SK-N-SH (cell line): ENCODE measurements around the gene ANGPTL7. TPM values are rescaled to one million over a fixed set of nuclear protein-coding genes. Genes with fewer than 3 reads are reported as not detected.
A peak's percentile ranks its signal among the peaks of the same experiment; 100 is the strongest.

Experiments
- CTCF ChIA-PET: fragments of 300-600, 350-600 bp; formaldehyde crosslinking; extraction: SDS; loops from one replicate; lab custom pipeline; 2021; lab: Yijun Ruan, JAX
- POLR2A ChIA-PET: fragments of 350-600 bp; sonication (Branson Sonifier 250); formaldehyde crosslinking; extraction: SDS; loops from one replicate; lab custom pipeline; 2020; ENCODE audit warnings: antibody characterized with exemption, inconsistent platforms; lab: Yijun Ruan, JAX
- DNase-seq: peaks from one replicate; pipeline ENCODE4 v3.0.0; 2012
- H2AFZ ChIP-seq: fragments of 200-600 bp; sonication (generic); 2 replicates; pipeline ENCODE4 v1.8.1; 2016; ENCODE audit warnings: antibody characterized with exemption, mild to moderate bottlenecking, low read depth
- H3F3A ChIP-seq: fragments of 200-600 bp; sonication (generic); replicated peaks from 2 replicates; pipeline ENCODE3; 2016; ENCODE audit warnings: antibody characterized with exemption, mild to moderate bottlenecking; ENCODE audit not compliant: insufficient read depth
- H3K27ac ChIP-seq, 2 experiments: fragments of 200-500 bp in 1 of 2; fragments of 200-600 bp in 1 of 2; sonication (Bioruptor generic) in 1 of 2; sonication (generic), shearing (Covaris generic) in 1 of 2; 2 replicates each; pipeline versions ENCODE4 v1.5.1 to v1.6.1; 2014 to 2016; ENCODE audit warnings: low read depth in 2 of 2, inconsistent platforms in 1 of 2, low read length in 1 of 2, mild to moderate bottlenecking in 1 of 2, mixed read lengths in 1 of 2
- H3K27me3 ChIP-seq: fragments of 200-600 bp; sonication (generic), shearing (Covaris generic); 2 replicates; pipeline ENCODE4 v1.6.1; 2016; ENCODE audit warnings: mixed run types; ENCODE audit not compliant: insufficient read depth
- H3K36me3 ChIP-seq, 2 experiments: fragments of 200-500 bp in 1 of 2; fragments of 200-600 bp in 1 of 2; sonication (Bioruptor generic) in 1 of 2; sonication (generic) in 1 of 2; replicated peaks in 1 of 2; 2 replicates each; pipeline versions ENCODE3 to v1.5.1; 2014 to 2016; ENCODE audit warnings: low read length in 1 of 2, mild to moderate bottlenecking in 1 of 2; ENCODE audit not compliant: insufficient read depth in 2 of 2, control insufficient read depth in 1 of 2
- H3K4me1 ChIP-seq, 2 experiments: fragments of 200-500 bp in 1 of 2; fragments of 200-600 bp in 1 of 2; sonication (Bioruptor generic) in 1 of 2; sonication (generic), shearing (Covaris generic) in 1 of 2; 2 replicates each; pipeline versions ENCODE4 v1.5.1 to v1.6.1; 2014 to 2016; ENCODE audit warnings: low read depth in 1 of 2, low read length in 1 of 2, mixed run types in 1 of 2; ENCODE audit not compliant: insufficient read depth in 2 of 2, control insufficient read depth in 1 of 2
- H3K4me2 ChIP-seq: fragments of 200-600 bp; sonication (generic), shearing (Covaris generic); 2 replicates; pipeline ENCODE4 v1.6.1; 2017; ENCODE audit warnings: mixed run types
- H3K4me3 ChIP-seq, 2 experiments: fragments of 200-500 bp in 1 of 2; fragments of 200-600 bp in 1 of 2; sonication (Bioruptor generic) in 1 of 2; sonication (generic), shearing (Covaris generic) in 1 of 2; 2 replicates each; pipeline versions ENCODE4 v1.5.1 to v1.8.1; 2014 to 2016; ENCODE audit warnings: low read depth in 2 of 2, inconsistent platforms in 1 of 2, low read length in 1 of 2, mild to moderate bottlenecking in 1 of 2, mixed read lengths in 1 of 2, moderate library complexity in 1 of 2
- H3K79me2 ChIP-seq: fragments of 200-600 bp; sonication (generic); 2 replicates; pipeline ENCODE4 v1.8.1; 2017; ENCODE audit warnings: mild to moderate bottlenecking; ENCODE audit not compliant: insufficient read depth
- H3K9ac ChIP-seq: fragments of 200-600 bp; sonication (generic); 2 replicates; pipeline ENCODE4 v1.6.1; 2017; ENCODE audit warnings: mixed run types
- H3K9me2 ChIP-seq: fragments of 200-600 bp; sonication (generic); 2 replicates; pipeline ENCODE4 v1.6.1; 2017; ENCODE audit warnings: mixed run types
- H3K9me3 ChIP-seq: fragments of 200-600 bp; sonication (generic); 2 replicates; pipeline ENCODE4 v1.6.1; 2017; ENCODE audit warnings: mixed run types, mild to moderate bottlenecking, moderate library complexity
- H4K20me1 ChIP-seq: fragments of 200-600 bp; sonication (generic); 2 replicates; pipeline ENCODE4 v1.6.1; 2017; ENCODE audit warnings: mild to moderate bottlenecking, mixed run types; ENCODE audit not compliant: insufficient read depth
- ELF1 ChIP-seq: IDR thresholded peaks from 2 replicates; pipeline ENCODE4 v1.4.0; 2012
- EZH2phosphoT487 ChIP-seq: fragments of 200-600 bp; sonication (generic); IDR thresholded peaks from 2 replicates; pipeline ENCODE4 v1.6.1; 2017; ENCODE audit warnings: low read depth, mixed run types, mild to moderate bottlenecking, antibody characterized with exemption, moderate library complexity, borderline replicate concordance
- GABPA ChIP-seq: IDR thresholded peaks from 2 replicates; pipeline ENCODE4 v1.4.0; 2012; ENCODE audit warnings: low read depth, mild to moderate bottlenecking
- JUND ChIP-seq: IDR thresholded peaks from 2 replicates; pipeline ENCODE4 v1.4.0; 2012
- MXI1 ChIP-seq: IDR thresholded peaks from 2 replicates; pipeline ENCODE4 v1.6.1; 2012; ENCODE audit warnings: mild to moderate bottlenecking, low read depth, low read length, improper control_type of control experiment
- POLR2AphosphoS5 ChIP-seq: IDR thresholded peaks from 2 replicates; pipeline ENCODE4 v1.6.1; 2012; ENCODE audit warnings: low read depth, low read length
- SIN3A ChIP-seq: IDR thresholded peaks from 2 replicates; pipeline ENCODE4 v1.6.1; 2012; ENCODE audit warnings: low read depth, mild to moderate bottlenecking, low read length, moderate library complexity, borderline replicate concordance
- TEAD4 ChIP-seq: IDR thresholded peaks from 2 replicates; pipeline ENCODE4 v1.4.0; 2012; ENCODE audit warnings: mild to moderate bottlenecking, borderline replicate concordance; ENCODE audit not compliant: insufficient read depth
- WGBS: methylation state at CpG from one replicate; pipeline ENCODE4 v1.1.6; 2017; ENCODE audit warnings: low lambda C conversion rate; 5-methylcytosine and 5-hydroxymethylcytosine counted together
- polyA plus RNA-seq, 3 experiments: library from polyadenylated mRNA; depleted of rRNA; stranded (reverse); fragments of >200 nt; gene quantifications; 2 replicates each; pipeline ENCODE4 v1.2.3, GENCODE V29; 2012
- TF ChIP-seq, protein P1 (sequence below): fragments of 200-600 bp; sonication (generic); IDR thresholded peaks from 2 replicates; pipeline ENCODE4 v1.6.1; 2017; ENCODE audit warnings: antibody characterized with exemption, mild to moderate bottlenecking, moderate library complexity
- TF ChIP-seq, protein P2 (sequence below): IDR thresholded peaks from 2 replicates; pipeline ENCODE4 v1.4.0; 2012; ENCODE audit warnings: low read depth, borderline replicate concordance
- TF ChIP-seq, protein P3 (sequence below): fragments of 150-350 bp; IDR thresholded peaks from 2 replicates; pipeline ENCODE4 v1.6.1; 2016; ENCODE audit warnings: mild to moderate bottlenecking, low read depth, low read length
- TF ChIP-seq, protein P4 (sequence below): IDR thresholded peaks from 2 replicates; pipeline ENCODE4; 2012

Gene ANGPTL7
- polyA plus RNA-seq, 1 of the 3 experiments (the other 2 are of a cell fraction) = 0.08 TPM

DNA sequence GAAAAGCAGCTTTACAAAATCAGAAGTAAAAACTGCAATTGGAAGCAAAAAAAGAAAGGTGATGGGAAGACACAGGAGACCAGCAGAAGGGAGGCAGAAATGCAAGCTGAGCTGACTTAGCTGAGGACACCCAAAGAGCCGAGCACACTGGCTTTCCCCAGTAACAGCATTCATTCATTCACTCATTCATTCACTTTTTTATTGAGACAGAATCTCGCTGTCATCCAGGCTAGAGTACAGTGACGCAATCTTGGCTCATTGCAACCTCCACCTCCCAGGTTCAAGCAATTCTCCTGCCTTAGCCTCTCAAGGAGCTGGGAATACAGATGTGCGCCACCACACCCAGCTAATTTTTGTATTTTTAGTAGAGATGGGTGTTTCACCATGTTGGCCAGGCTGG lies 8.2 kb downstream of the ANGPTL7 start:
- no peak overlapping the region for H3K4me2 ChIP-seq
- DNase-seq = no peak
- H3K79me2 ChIP-seq = no peaks in the 10 kb centered on the region; the same call in 1 of the 2 replicates
- no peak overlapping the region for H3K27ac ChIP-seq
- CTCF ChIA-PET = interaction anchor here (0.9 to 3.6 kb wide), 3 partner anchors 13 to 160 kb away, joined by 3 to 18 read pairs (median 3); no protein-coding TSS in a partner anchor
- H3K9me3 ChIP-seq = no peaks in the 10 kb centered on the region
- H3K9ac ChIP-seq = no peak overlapping the region
- H3F3A ChIP-seq = no peaks in the 10 kb centered on the region
- WGBS = 94% methylated on average over 4 of the region's 4 CpGs
- H3K9me2 ChIP-seq = no peaks in the 10 kb centered on the region
- H3K36me3 ChIP-seq = peaks cover 28 to 54% of the 10 kb centered on the region in 2 experiments
- H3K4me1 ChIP-seq = peaks cover 0 to 10% of the 10 kb centered on the region in 2 experiments; a peak in 2 of 4 replicates
- POLR2A ChIA-PET = interaction anchor here (0.6 kb wide), 1 partner anchor 38 kb away, joined by 3 read pairs; no protein-coding TSS in a partner anchor
- H4K20me1 ChIP-seq = no peaks in the 10 kb centered on the region
- H3K4me3 ChIP-seq = no peak overlapping the region
- H3K27me3 ChIP-seq = no peaks in the 10 kb centered on the region
- H2AFZ ChIP-seq = no peak overlapping the region
- no peak for TF ChIP-seq JUND
- no peak for TF ChIP-seq TEAD4
- TF ChIP-seq, all 33 proteins: peak for 0

DNA sequence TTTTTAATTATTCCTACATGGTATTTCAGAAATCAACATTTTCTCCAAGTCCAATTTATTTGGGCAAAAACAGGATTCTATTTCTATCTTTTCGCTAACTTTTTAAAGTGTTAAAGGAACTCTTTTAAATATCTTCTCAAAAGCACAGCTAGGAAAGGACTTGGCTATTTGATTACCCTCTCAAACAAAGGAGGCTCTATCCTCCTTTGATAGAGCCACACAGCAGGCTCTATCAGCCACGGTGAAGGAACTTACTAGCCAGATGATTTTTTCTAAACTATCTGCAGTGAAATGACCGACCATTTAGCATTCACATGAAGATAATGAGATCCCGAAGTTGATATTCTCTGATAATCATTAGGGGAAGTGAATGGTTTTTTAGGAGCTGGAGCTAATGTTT lies 9.1 kb downstream of the ANGPTL7 start:
- Histone ChIP-seq H4K20me1 (no peaks in the 10 kb centered on the region), H3K9me3 (no peaks in the 10 kb centered on the region), H3K27ac (peak overlapping the region in 1 of 2 experiments; percentile 74; a peak in 2 of 4 replicates), H3K36me3 (peaks cover 24 to 54% of the 10 kb centered on the region in 2 experiments), H3K79me2 (no peaks in the 10 kb centered on the region), H2AFZ (no peak overlapping the region), H3K4me3 (no peak overlapping the region), H3K9ac (no peak overlapping the region), H3K4me2 (no peak overlapping the region), H3F3A (no peaks in the 10 kb centered on the region), H3K27me3 (no peaks in the 10 kb centered on the region), H3K4me1 (peaks cover 0 to 10% of the 10 kb centered on the region in 2 experiments; a peak in 2 of 4 replicates), H3K9me2 (no peaks in the 10 kb centered on the region)
- ChIA-PET POLR2A (interaction anchor here (0.6 kb wide), 1 partner anchor 128 kb away, joined by 4 read pairs; no protein-coding TSS in a partner anchor), CTCF (interaction anchor here (1.1 to 3.6 kb wide), 4 partner anchors 9 to 161 kb away, joined by 3 to 18 read pairs (median 6); partner anchors contain the start of genes ANGPTL7 and MTOR)
- no peak for TF ChIP-seq GABPA
- TF ChIP-seq MXI1 = peak; percentile 8; the same call in 1 of the 2 replicates
- no peak for TF ChIP-seq EZH2phosphoT487
- WGBS = 44% methylated on average over 4 of the region's 4 CpGs
- peak; percentile 46 for DNase-seq

DNA sequence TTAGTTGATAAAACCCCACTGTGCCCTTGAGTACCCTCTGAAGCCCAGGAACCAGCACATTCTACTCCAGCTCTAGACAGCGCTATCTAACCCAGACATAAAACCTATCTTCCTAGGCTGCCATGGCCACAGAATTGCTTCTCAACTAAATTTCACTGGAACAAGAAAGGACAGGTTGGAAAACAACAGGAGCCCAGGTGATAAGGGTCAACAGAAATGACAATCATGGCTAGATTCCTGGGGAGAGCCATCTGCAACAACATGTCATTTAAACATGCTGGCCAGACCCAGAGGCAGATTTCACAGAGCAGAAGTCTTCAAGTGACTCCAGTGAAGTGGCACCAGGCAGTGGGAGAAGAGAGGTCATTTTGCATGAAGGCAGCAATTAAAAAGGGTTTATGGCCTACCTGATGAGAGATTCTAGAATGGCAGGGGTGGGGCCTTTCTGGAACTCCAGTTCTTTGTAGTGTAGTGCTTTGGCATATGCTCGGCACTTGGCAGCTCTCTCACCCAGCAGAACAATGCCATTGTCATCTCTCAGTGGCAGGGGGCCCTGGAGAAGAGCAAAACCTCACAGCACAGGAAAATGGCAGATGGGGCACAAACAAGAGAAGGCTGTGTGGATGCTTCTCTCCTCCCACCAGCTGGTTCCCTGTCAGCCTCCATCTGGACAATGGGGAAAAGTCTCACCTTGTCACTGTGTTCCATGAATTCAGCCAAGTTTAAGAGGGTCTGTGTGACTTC lies 9.9 kb downstream of the ANGPTL7 start:
- no peak overlapping the region for H3K4me2 ChIP-seq
- H3K9ac ChIP-seq = no peak overlapping the region
- H3K27ac ChIP-seq = peak overlapping the region in 1 of 2 experiments; percentile 74; a peak in 2 of 4 replicates
- peaks cover 0 to 10% of the 10 kb centered on the region in 2 experiments; a peak in 2 of 4 replicates for H3K4me1 ChIP-seq
- 91% methylated on average over 2 of the region's 2 CpGs for WGBS
- TF ChIP-seq, protein P1, sequence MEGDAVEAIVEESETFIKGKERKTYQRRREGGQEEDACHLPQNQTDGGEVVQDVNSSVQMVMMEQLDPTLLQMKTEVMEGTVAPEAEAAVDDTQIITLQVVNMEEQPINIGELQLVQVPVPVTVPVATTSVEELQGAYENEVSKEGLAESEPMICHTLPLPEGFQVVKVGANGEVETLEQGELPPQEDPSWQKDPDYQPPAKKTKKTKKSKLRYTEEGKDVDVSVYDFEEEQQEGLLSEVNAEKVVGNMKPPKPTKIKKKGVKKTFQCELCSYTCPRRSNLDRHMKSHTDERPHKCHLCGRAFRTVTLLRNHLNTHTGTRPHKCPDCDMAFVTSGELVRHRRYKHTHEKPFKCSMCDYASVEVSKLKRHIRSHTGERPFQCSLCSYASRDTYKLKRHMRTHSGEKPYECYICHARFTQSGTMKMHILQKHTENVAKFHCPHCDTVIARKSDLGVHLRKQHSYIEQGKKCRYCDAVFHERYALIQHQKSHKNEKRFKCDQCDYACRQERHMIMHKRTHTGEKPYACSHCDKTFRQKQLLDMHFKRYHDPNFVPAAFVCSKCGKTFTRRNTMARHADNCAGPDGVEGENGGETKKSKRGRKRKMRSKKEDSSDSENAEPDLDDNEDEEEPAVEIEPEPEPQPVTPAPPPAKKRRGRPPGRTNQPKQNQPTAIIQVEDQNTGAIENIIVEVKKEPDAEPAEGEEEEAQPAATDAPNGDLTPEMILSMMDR = no peak
- TF ChIP-seq, protein P2, sequence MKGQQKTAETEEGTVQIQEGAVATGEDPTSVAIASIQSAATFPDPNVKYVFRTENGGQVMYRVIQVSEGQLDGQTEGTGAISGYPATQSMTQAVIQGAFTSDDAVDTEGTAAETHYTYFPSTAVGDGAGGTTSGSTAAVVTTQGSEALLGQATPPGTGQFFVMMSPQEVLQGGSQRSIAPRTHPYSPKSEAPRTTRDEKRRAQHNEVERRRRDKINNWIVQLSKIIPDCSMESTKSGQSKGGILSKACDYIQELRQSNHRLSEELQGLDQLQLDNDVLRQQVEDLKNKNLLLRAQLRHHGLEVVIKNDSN = no peak
- TF ChIP-seq, protein P3, sequence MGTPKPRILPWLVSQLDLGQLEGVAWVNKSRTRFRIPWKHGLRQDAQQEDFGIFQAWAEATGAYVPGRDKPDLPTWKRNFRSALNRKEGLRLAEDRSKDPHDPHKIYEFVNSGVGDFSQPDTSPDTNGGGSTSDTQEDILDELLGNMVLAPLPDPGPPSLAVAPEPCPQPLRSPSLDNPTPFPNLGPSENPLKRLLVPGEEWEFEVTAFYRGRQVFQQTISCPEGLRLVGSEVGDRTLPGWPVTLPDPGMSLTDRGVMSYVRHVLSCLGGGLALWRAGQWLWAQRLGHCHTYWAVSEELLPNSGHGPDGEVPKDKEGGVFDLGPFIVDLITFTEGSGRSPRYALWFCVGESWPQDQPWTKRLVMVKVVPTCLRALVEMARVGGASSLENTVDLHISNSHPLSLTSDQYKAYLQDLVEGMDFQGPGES = no peak
- TF ChIP-seq, protein P4, sequence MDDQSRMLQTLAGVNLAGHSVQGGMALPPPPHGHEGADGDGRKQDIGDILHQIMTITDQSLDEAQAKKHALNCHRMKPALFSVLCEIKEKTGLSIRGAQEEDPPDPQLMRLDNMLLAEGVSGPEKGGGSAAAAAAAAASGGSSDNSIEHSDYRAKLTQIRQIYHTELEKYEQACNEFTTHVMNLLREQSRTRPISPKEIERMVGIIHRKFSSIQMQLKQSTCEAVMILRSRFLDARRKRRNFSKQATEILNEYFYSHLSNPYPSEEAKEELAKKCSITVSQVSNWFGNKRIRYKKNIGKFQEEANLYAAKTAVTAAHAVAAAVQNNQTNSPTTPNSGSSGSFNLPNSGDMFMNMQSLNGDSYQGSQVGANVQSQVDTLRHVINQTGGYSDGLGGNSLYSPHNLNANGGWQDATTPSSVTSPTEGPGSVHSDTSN = no peak
- TF ChIP-seq SIN3A = no peak
- no peak for TF ChIP-seq POLR2AphosphoS5
- TF ChIP-seq ELF1 = no peak
- H4K20me1 ChIP-seq = no peaks in the 10 kb centered on the region
- DNase-seq = peak; percentile 34
- no peaks in the 10 kb centered on the region for H3K9me2 ChIP-seq
- ChIA-PET POLR2A (no interaction called here), CTCF (interaction anchor here (0.5 to 3.6 kb wide), 5 partner anchors 9 to 161 kb away, joined by 3 to 18 read pairs (median 3); partner anchors contain the start of genes ANGPTL7 and MTOR)
- H3F3A ChIP-seq = no peaks in the 10 kb centered on the region
- no peaks in the 10 kb centered on the region for H3K9me3 ChIP-seq
- H3K4me3 ChIP-seq = no peak overlapping the region
- no peaks in the 10 kb centered on the region for H3K79me2 ChIP-seq
- H2AFZ ChIP-seq = no peak overlapping the region
- no peaks in the 10 kb centered on the region for H3K27me3 ChIP-seq
- H3K36me3 ChIP-seq = peaks cover 26 to 52% of the 10 kb centered on the region in 2 experiments
